Fibroblast of upper back skin (primary cell): ENCODE results near the gene ARHGEF26.
"Not testable (repeated sequence)": the region's sequence is repeated elsewhere in the genome, so short reads cannot be mapped to it uniquely, and the experiment has no call there.

Source experiments
- DNase-seq: peaks from one replicate; pipeline ENCODE4 v3.0.0-alpha.2; 2013

Gene ARHGEF26, protein sequence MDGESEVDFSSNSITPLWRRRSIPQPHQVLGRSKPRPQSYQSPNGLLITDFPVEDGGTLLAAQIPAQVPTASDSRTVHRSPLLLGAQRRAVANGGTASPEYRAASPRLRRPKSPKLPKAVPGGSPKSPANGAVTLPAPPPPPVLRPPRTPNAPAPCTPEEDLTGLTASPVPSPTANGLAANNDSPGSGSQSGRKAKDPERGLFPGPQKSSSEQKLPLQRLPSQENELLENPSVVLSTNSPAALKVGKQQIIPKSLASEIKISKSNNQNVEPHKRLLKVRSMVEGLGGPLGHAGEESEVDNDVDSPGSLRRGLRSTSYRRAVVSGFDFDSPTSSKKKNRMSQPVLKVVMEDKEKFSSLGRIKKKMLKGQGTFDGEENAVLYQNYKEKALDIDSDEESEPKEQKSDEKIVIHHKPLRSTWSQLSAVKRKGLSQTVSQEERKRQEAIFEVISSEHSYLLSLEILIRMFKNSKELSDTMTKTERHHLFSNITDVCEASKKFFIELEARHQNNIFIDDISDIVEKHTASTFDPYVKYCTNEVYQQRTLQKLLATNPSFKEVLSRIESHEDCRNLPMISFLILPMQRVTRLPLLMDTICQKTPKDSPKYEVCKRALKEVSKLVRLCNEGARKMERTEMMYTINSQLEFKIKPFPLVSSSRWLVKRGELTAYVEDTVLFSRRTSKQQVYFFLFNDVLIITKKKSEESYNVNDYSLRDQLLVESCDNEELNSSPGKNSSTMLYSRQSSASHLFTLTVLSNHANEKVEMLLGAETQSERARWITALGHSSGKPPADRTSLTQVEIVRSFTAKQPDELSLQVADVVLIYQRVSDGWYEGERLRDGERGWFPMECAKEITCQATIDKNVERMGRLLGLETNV

GRCh38 chr3:154120961-154121700 is at the start of gene ARHGEF26:
Gene ARHGEF26, plus strand, starts transcription at chr3:154121390. Its CDS starts 603 bp downstream, at chr3:154121993.
- peak; percentile 71 for DNase-seq

DNA sequence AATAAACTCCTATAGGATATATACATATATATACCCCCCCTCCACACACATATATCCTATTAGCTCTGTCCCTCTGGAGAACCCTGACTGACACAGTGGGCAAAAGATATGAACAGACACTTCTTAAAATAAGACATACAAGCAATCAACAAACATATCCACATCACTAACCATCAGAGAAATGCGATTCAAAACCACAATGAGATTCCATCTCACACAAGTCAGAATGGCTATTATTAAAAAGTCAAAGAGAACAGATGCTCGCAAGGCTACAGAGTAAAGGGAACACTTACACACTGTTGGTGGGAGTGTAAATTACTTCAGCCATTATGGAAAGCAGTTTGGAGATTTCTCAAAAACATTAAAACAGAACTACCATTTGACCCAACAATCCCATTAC is 46.2 kb upstream of the ARHGEF26 start:
- DNase-seq = no peak

- DNase-seq = no peak
Observed at GRCh38 chr3:154078672-154079071, 42.5 kb upstream of the ARHGEF26 start.

- DNase-seq = no peak
Observed at GRCh38 chr3:154081305-154081704, 39.9 kb upstream of the ARHGEF26 start.

DNA sequence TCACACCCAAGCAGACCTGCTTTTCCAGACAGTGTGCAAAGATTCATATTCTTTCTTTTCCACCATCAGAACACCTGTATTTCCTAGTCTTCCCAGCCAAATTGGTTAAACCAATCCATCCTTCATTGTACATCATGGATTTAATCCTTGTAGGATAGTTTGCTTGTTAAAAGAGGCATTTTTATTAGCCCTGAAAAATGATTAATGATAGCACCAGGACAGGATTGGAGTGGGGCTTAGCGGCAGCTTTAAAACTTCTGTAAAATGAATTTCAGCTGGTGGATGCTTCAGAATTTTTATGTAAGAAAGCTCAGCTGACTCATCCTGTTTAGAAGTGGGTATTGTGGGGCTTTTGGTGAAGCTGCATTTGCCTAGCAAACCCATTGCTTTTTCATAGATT is 36.1 kb upstream of the ARHGEF26 start:
- DNase-seq = peak; percentile 18

GRCh38 chr3:154085799-154086198 is 35.4 kb upstream of the ARHGEF26 start:
- no peak for DNase-seq

DNA sequence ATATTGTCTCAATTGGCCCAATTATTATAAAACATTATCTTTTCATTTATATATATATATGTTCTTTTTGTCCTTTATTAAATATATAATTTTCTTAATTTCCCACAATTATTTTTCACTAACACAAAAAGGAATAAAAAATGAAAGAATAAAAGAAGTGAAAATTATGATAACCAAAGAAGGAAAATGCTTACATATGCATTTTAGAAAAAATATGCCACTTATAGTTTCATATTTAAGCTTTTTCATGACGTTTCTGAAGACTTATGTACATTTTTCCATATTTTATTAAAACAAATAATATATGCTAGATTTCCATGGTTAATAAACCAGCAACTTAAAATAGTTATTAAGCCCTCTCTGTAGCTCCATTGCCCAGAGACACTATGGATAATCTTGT is 34.9 kb upstream of the ARHGEF26 start:
- DNase-seq = no peak

- DNase-seq = not testable (repeated sequence)
Observed at GRCh38 chr3:154087756-154088480, 33.3 kb upstream of the ARHGEF26 start.

GRCh38 chr3:154089421-154090420 is 31.5 kb upstream of the ARHGEF26 start:
- no peak for DNase-seq

DNA sequence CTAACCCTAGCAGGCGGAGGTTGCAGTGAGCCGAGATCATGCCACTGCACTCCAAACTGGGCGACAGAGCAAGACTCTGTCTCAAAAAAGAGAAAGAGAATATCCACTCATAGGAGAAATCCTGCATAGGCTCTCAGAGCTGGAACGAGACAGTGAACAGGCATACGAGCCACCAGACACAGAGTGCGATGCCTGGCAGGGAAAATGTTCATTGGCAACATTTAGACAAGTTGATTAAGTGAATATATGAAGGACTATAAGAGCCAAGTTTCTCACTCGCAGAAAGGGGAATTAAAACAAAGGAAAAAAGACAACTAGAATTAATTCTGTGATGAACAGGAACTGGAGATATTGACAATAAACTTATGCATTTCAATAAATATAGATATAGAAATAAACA is 27.1 kb upstream of the ARHGEF26 start:
- no peak for DNase-seq

DNA sequence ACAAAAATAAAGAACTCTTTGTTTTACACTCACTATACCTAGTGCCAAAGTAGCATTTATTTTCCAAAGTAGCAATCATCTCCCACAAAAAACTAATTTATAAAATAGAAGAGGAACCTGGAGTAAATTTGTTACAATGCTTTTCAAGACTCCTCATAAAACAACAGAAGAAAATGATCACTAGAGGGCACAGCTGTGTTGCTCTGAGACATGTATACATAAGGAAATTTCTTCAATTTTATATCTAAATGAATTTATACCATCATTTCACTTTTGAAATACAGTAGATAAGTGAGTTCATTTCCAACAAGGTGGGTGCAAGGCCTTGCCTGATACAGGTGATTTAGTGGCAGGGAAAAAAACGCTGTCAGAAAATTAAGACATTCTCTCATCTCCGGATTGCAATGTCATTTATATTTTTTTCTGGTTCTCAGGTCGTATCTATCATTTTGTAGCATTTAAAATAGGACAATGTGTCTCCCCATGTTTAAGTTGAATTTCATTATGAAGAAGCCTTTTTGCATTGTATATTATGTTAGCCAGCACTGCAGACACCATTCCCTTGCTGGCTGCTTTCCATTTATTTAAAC is 25.3 kb upstream of the ARHGEF26 start:
- peak; percentile 29 for DNase-seq

- no peak for DNase-seq
Observed at GRCh38 chr3:154098376-154098775, 22.8 kb upstream of the ARHGEF26 start.

DNA sequence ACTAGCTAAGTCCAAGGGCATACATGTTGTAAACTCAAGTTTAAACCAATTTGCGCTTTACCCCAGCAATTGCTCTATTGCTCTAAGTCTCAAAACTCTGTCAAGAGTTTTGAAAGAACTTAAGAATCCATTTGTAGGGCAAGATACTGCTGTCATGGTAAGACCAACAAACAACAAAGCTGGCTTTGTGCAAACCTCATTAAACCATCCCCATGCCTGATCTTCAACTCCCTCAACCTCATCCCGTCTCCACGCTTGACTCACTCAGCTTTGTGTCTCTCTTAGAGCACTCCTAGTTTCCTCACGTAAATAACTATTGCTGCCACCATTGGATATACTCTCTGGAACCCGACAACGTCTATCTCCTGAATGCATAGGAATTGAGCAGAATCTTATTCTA is 20.6 kb upstream of the ARHGEF26 start:
- no peak for DNase-seq

GRCh38 chr3:154101250-154101649 is 19.9 kb upstream of the ARHGEF26 start:
- no peak for DNase-seq

DNA sequence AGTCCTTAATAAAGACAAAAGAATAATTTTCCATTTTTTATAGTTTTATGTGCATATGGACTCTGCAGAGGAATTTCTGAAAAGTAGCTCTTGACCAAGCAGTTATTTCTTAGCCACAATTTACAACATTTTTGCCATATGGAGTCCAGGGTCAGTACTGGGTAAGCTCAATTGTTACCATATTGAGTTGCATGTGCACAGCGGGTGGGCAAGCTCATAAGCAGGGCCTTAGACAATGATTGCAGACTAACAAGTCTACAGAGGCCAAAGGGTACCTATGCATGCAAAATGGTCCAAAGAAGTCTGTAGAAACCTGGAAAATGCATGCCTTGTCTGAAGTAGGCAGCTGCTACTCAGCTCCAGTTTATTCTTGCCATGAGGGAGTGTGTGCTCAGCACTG is 19.0 kb upstream of the ARHGEF26 start:
- DNase-seq = no peak

DNA sequence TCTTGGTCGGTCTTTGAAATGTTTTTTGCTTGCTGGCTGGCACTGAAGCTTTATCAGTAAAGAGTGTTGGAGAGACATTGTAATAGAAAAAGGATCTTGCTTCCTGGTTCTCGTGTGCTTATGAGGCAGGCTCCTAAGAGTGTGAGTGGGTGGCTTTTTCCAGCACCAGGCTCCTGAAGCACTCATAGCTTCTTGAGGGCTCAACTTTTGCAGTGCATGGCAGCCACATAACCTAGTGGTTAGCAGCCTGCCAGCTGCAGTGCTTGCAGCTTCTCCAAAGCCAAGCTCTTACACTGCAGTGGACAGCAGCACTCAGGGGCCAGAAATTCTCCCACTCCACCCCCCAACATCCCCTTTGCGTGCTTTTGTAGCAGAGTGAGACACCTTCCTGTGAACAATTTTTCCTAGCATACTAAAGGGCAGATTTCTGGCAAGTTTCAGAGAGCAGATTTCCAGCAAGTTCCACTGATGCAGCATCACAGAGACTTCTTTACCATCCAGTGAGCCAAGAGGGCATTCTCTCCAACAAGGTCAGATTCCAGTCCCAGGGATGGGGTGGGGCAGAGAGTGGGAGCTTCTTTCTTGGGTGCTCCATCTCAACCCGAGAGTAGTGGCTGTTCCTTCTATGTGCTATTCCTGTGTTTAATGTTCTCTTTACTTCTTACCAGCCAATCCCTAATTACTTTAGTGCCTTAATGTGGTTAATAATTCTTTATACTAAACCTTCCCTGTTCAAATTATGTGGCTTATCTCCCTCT is 15.8 kb upstream of the ARHGEF26 start:
- no peak for DNase-seq

GRCh38 chr3:154111365-154111935 is 9.7 kb upstream of the ARHGEF26 start:
- no peak for DNase-seq

- no peak for DNase-seq
Observed at GRCh38 chr3:154112146-154112852, 8.9 kb upstream of the ARHGEF26 start.

DNA sequence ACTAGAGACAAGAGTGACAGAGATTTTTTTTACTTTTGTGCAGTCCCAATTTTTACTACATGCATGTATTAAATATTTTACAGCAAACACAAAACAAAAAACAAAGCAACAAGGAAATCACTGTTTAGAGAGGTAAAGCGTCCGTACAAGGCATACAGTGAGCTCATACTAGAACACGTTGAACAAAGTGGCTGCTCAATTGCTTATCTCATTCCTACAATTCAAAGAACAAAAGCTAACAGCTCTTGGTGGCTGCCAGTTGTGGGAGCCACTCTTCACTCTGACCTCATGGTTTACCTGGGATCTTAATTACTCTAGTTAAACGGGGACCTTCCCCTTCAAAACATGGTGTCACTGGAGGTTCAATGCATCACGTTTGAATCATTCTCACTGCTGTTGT is 7.6 kb upstream of the ARHGEF26 start:
- no peak for DNase-seq
